22Rv1 (cell line): Measurements from ENCODE around the gene TEX19.

Source experiments
- ZFX ChIP-seq: fragments of 450-650 bp; IDR thresholded peaks from 2 replicates; pipeline ENCODE4 v1.6.1; 2017; ENCODE audit warnings: antibody characterized with exemption, borderline replicate concordance
- TF ChIP-seq, protein P1 (sequence below): fragments of 450-650 bp; IDR thresholded peaks from 2 replicates; pipeline ENCODE4 v1.5.1; 2017; ENCODE audit warnings: mild to moderate bottlenecking

DNA sequence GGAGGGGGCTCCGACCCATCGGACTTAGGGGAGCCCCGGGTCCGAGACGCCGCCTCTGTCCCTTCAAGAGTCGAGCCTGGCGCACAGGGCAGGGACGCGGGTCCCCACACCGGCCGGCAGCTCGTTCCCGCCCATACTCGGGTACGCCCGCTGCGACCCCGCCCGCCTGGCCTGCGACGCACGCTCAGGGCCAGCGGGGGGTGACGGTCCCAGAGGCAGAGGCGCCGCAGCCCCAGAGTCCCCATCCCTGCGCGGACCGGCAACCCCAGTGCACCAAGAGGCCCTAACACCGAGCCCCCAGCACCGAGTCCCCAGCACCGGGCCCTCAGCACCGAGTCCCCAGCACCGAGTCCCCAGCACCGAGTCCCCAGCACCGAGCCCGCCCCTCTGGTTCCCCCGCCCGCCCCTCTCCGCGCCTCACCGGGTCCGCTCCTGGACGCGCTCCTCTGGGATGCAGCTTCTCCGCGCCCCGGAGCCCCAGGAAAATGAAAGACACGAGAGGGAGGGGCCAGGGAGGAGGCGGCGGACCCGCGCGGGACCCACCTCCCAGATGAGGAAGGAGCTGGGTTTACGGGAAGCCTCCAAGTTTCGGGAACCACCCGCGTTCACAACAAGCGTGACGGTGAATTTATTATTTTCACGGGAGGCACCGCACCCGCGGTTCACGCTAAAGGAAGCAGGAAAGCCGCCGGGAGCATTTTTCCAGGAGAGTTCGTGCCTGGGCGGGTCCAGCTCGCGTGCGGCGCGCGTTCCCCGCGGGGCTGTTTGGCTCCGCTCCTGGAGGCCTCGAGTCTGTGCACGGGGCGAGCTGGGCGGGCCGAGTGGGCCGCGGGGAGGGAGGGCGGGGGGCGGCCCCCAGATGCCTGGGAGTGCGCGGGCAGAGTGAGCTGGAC lies 25.5 kb upstream of the TEX19 start, which contains the start of gene SECTM1:
- TF ChIP-seq, protein P1, sequence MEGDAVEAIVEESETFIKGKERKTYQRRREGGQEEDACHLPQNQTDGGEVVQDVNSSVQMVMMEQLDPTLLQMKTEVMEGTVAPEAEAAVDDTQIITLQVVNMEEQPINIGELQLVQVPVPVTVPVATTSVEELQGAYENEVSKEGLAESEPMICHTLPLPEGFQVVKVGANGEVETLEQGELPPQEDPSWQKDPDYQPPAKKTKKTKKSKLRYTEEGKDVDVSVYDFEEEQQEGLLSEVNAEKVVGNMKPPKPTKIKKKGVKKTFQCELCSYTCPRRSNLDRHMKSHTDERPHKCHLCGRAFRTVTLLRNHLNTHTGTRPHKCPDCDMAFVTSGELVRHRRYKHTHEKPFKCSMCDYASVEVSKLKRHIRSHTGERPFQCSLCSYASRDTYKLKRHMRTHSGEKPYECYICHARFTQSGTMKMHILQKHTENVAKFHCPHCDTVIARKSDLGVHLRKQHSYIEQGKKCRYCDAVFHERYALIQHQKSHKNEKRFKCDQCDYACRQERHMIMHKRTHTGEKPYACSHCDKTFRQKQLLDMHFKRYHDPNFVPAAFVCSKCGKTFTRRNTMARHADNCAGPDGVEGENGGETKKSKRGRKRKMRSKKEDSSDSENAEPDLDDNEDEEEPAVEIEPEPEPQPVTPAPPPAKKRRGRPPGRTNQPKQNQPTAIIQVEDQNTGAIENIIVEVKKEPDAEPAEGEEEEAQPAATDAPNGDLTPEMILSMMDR, result no peak
- TF ChIP-seq ZFX, result no peak
